22Rv1 (cell line): Measurements from ENCODE around the gene SETD4.

ENCODE experiments used
- CTCF ChIP-seq: fragments of 450-650 bp; IDR thresholded peaks from 2 replicates; pipeline ENCODE4 v1.5.1; 2017; ENCODE audit warnings: mild to moderate bottlenecking
- ZFX ChIP-seq: fragments of 450-650 bp; IDR thresholded peaks from 2 replicates; pipeline ENCODE4 v1.6.1; 2017; ENCODE audit warnings: antibody characterized with exemption, borderline replicate concordance

GRCh38 chr21:36005018-36005417 is 55.3 kb downstream of the SETD4 start:
- TF ChIP-seq CTCF (no peak), ZFX (no peak)
